Right atrium auricular region (tissue), 2 donors: Measurements from ENCODE around the gene MAT2A. TPM values are rescaled to one million over a fixed set of nuclear protein-coding genes. Genes with fewer than 3 reads are reported as not detected.

Experiments used
- DNase-seq: peaks from one replicate; pipeline ENCODE4 v3.0.0-alpha.2; 2019; ENCODE audit warnings: low spot score
- H3K27ac ChIP-seq, 2 donors: fragments of 200-600 bp; sonication (generic); 1 replicate in 1 of 2; 2 replicates in 1 of 2; pipeline ENCODE4 v1.5.1; 2016 to 2019
- H3K27me3 ChIP-seq, 2 donors: fragments of 200-600 bp; sonication (generic); one replicate each; pipeline versions ENCODE4 v1.5.1 to v1.6.0; 2017 to 2019
- H3K36me3 ChIP-seq: fragments of 200-600 bp; sonication (generic); one replicate; pipeline ENCODE4 v1.5.1; 2016
- H3K4me1 ChIP-seq, 2 donors: fragments of 200-600 bp; sonication (generic); one replicate each; pipeline versions ENCODE4 v1.5.1 to v1.6.0; 2017 to 2019
- H3K4me3 ChIP-seq, 2 donors: fragments of 200-600 bp; sonication (generic); 1 replicate in 1 of 2; 2 replicates in 1 of 2; pipeline ENCODE4 v1.5.1; 2017 to 2019; ENCODE audit warnings: mild to moderate bottlenecking in 1 of 2, moderate library complexity in 1 of 2
- H3K9me3 ChIP-seq, 2 donors: fragments of 200-600 bp; sonication (generic); one replicate each; pipeline ENCODE4 v1.5.1; 2019
- total RNA-seq, 2 donors: library from RNA; depleted of rRNA; stranded (reverse); fragments of >200 nt; gene quantifications; one replicate each; pipeline ENCODE4 v1.1.0, GENCODE V29; 2016
- TF ChIP-seq, protein P1 (sequence below), 2 donors: fragments of 200-600 bp; sonication (generic); IDR thresholded peaks; one replicate each; pipeline ENCODE4 v1.5.1; 2019; ENCODE audit warnings: antibody characterized with exemption in 2 of 2

MAT2A gene
- total RNA-seq, 2 donors from 2014 or later = 95.6 to 101 TPM

DNA sequence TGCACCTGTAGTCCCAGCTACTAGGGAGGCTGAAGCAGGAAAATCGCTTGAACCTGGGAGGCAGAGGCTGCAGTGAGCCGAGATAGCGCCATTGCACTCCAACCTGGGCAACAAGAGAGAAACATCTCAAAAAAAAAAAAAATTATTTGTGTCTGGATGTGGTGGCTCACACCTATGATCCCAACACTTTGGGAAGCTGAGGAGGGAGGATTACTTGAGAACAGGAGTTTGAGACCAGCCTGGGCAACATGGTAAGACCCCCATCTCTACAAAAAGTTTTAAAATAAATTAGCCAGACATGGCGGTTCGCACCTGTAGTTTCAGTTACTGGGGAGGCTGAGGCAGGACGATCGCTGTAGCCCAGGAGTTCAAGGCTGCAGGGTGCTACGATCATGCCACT, 36.8 kb downstream of the MAT2A start:
- H3K36me3 ChIP-seq = no peaks in the 10 kb centered on the region

GRCh38 chr2:85577063-85577385, 38.1 kb downstream of the MAT2A start:
- TF ChIP-seq, protein P1, sequence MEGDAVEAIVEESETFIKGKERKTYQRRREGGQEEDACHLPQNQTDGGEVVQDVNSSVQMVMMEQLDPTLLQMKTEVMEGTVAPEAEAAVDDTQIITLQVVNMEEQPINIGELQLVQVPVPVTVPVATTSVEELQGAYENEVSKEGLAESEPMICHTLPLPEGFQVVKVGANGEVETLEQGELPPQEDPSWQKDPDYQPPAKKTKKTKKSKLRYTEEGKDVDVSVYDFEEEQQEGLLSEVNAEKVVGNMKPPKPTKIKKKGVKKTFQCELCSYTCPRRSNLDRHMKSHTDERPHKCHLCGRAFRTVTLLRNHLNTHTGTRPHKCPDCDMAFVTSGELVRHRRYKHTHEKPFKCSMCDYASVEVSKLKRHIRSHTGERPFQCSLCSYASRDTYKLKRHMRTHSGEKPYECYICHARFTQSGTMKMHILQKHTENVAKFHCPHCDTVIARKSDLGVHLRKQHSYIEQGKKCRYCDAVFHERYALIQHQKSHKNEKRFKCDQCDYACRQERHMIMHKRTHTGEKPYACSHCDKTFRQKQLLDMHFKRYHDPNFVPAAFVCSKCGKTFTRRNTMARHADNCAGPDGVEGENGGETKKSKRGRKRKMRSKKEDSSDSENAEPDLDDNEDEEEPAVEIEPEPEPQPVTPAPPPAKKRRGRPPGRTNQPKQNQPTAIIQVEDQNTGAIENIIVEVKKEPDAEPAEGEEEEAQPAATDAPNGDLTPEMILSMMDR (IDR thresholded peaks at IDR 0.05) = no peak
- Histone ChIP-seq H3K36me3 (no peaks in the 10 kb centered on the region), H3K4me1 (peaks cover 0 to 32% of the 10 kb centered on the region in 2 donors), H3K4me3 (no peak overlapping the region), H3K9me3 (no peaks in the 10 kb centered on the region), H3K27ac (peak overlapping the region; percentile 80), H3K27me3 (no peaks in the 10 kb centered on the region)
- DNase-seq = no peak

More for the DNA sequence above, 36.8 kb downstream of the MAT2A start:
- DNase-seq = no peak
- H3K4me1 ChIP-seq = peaks cover 0 to 32% of the 10 kb centered on the region in 2 donors
- no peaks in the 10 kb centered on the region for H3K27me3 ChIP-seq
- no peak overlapping the region for H3K4me3 ChIP-seq
- TF ChIP-seq, protein P1 (IDR thresholded peaks at IDR 0.05) = no peak
- H3K27ac ChIP-seq = no peak overlapping the region
- H3K9me3 ChIP-seq = no peaks in the 10 kb centered on the region

- Histone ChIP-seq H3K27me3 (no peaks in the 10 kb centered on the region), H3K27ac (peak within 1 kb of the TSS; percentile 80), H3K4me1 (peaks cover 0 to 32% of the 10 kb centered on the region in 2 donors), H3K9me3 (no peaks in the 10 kb centered on the region), H3K4me3 (peak within 1 kb of the TSS in 1 of 2 donors; percentile 37), H3K36me3 (no peaks in the 10 kb centered on the region)
- DNase-seq = no peak
- TF ChIP-seq, protein P1 (IDR thresholded peaks at IDR 0.05) = no peak
Measured at GRCh38 chr2:85577386-85578242, 38.6 kb downstream of the MAT2A start, which contains the start of gene VAMP8. Gene VAMP8, plus strand, starts transcription at chr2:85577586. Its CDS starts 61 bp downstream, at chr2:85577647.

- peak overlapping the region; percentile 80 for H3K27ac ChIP-seq
- no peaks in the 10 kb centered on the region for H3K36me3 ChIP-seq
- TF ChIP-seq, protein P1 (IDR thresholded peaks at IDR 0.05) = no peak
- DNase-seq = peak; percentile 83
- H3K27me3 ChIP-seq = no peaks in the 10 kb centered on the region
- H3K9me3 ChIP-seq = no peaks in the 10 kb centered on the region
- peak overlapping the region in 1 of 2 donors; percentile 37 for H3K4me3 ChIP-seq
- peaks cover 0 to 32% of the 10 kb centered on the region in 2 donors for H3K4me1 ChIP-seq
Measured at GRCh38 chr2:85578243-85579180, 39.5 kb downstream of the MAT2A start.

GRCh38 chr2:85579266-85579935, 40.4 kb downstream of the MAT2A start:
- Histone ChIP-seq H3K36me3 (no peaks in the 10 kb centered on the region), H3K9me3 (no peaks in the 10 kb centered on the region), H3K4me3 (no peak overlapping the region), H3K27me3 (no peaks in the 10 kb centered on the region), H3K27ac (peak overlapping the region; percentile 80), H3K4me1 (peaks cover 0 to 37% of the 10 kb centered on the region in 2 donors)
- DNase-seq = peak; percentile 67
- TF ChIP-seq, protein P1 (IDR thresholded peaks at IDR 0.05) = no peak
